ENCODE measurements around the gene ANGPTL4. TPM values are rescaled to one million over a fixed set of nuclear protein-coding genes. Genes with fewer than 3 reads are reported as not detected.
A peak's percentile ranks its signal among the peaks of the same experiment; 100 is the strongest.
"Not testable (repeated sequence)": the region's sequence is repeated elsewhere in the genome, so short reads cannot be mapped to it uniquely, and the experiment has no call there.

The ANGPTL4 gene
- total RNA-seq, 1 donor from 2014 or later: 4.1 TPM

DNA sequence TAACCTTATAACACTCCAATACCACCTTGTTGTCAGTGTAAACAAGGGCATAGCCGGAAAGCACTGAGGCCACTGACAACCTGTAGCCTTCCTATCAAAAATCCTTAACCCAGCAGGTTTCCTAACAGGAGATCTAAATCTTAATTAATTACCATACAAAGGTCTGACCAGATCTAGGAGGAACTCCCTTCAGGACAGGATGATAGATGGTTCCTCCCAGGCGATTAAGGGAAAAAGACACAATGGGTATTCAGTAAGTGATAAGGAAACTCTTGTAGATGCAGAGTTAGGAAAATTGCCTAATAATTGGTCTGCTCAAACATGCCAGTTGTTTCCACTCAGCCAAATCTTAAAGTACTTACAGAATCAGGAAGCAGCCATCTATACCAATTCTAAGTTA, 21.1 kb downstream of the ANGPTL4 start:
- H3K27ac Mint-ChIP-seq; H3K4me3 Mint-ChIP-seq; DNase-seq; H3K36me3 Mint-ChIP-seq (ENCODE audit: low read depth); intact Hi-C loops (cut with micrococcal nuclease); H3K27me3 Mint-ChIP-seq; H3K9me3 Mint-ChIP-seq; H3K4me1 Mint-ChIP-seq: not testable (repeated sequence)

GRCh38 chr19:8385566-8385965, 21.6 kb downstream of the ANGPTL4 start:
- H3K4me3 Mint-ChIP-seq; H3K36me3 Mint-ChIP-seq (ENCODE audit: low read depth); H3K9me3 Mint-ChIP-seq; H3K27ac Mint-ChIP-seq; DNase-seq; intact Hi-C loops (cut with micrococcal nuclease); H3K4me1 Mint-ChIP-seq; H3K27me3 Mint-ChIP-seq: not testable (repeated sequence)

- peaks cover 12% of the 10 kb centered on the region for H3K4me1 Mint-ChIP-seq
- H3K27me3 Mint-ChIP-seq; H3K36me3 Mint-ChIP-seq (ENCODE audit: low read depth); H3K27ac Mint-ChIP-seq; H3K9me3 Mint-ChIP-seq; DNase-seq; H3K4me3 Mint-ChIP-seq; intact Hi-C loops (cut with micrococcal nuclease): not testable (repeated sequence)
These were observed 22.5 kb downstream of the ANGPTL4 start for GRCh38 chr19:8386419-8386818.

GRCh38 chr19:8386990-8387389, 23.0 kb downstream of the ANGPTL4 start:
- H3K9me3 Mint-ChIP-seq: no peaks in the 10 kb centered on the region
- H3K36me3 Mint-ChIP-seq (ENCODE audit: low read depth): no peaks in the 10 kb centered on the region
- no peak overlapping the region for H3K27ac Mint-ChIP-seq
- no peak overlapping the region for H3K4me3 Mint-ChIP-seq
- no peaks in the 10 kb centered on the region for H3K27me3 Mint-ChIP-seq
- peaks cover 15% of the 10 kb centered on the region for H3K4me1 Mint-ChIP-seq
- DNase-seq: no peak
- intact Hi-C loops (cut with micrococcal nuclease): no loop called here

GRCh38 chr19:8387688-8388611, 24.0 kb downstream of the ANGPTL4 start:
- intact Hi-C loops (cut with micrococcal nuclease): no loop called here
- Mint-ChIP-seq H3K4me3 (peak overlapping the region; percentile 57), H3K27me3 (no peaks in the 10 kb centered on the region), H3K27ac (peak overlapping the region; percentile 8), H3K36me3 (ENCODE audit: low read depth) (peaks cover 1% of the 10 kb centered on the region), H3K4me1 (peaks cover 16% of the 10 kb centered on the region), H3K9me3 (no peaks in the 10 kb centered on the region)
- no peak for DNase-seq

DNA sequence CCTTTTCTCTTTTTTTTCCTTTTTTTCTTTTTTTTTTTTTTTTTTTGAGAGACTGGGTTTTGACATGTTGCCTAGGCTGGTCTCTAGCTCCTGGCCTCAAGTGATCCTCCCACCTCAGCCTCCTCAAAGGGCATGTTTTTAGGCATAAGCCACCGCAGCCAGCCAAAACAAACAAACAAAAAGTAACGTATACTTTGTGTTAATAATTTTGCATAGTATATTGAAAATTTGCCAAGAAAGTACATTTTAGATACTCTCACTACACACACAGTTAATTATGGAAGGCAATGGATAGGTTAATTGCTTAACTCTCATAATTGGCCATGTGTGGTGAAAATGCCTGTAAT, 24.6 kb downstream of the ANGPTL4 start:
- Mint-ChIP-seq H3K4me1 (peaks cover 18% of the 10 kb centered on the region), H3K27ac (no peak overlapping the region), H3K27me3 (no peaks in the 10 kb centered on the region), H3K4me3 (no peak overlapping the region), H3K9me3 (no peaks in the 10 kb centered on the region), H3K36me3 (ENCODE audit: low read depth) (peaks cover 3% of the 10 kb centered on the region)
- DNase-seq: no peak
- intact Hi-C loops (cut with micrococcal nuclease): no loop called here

DNA sequence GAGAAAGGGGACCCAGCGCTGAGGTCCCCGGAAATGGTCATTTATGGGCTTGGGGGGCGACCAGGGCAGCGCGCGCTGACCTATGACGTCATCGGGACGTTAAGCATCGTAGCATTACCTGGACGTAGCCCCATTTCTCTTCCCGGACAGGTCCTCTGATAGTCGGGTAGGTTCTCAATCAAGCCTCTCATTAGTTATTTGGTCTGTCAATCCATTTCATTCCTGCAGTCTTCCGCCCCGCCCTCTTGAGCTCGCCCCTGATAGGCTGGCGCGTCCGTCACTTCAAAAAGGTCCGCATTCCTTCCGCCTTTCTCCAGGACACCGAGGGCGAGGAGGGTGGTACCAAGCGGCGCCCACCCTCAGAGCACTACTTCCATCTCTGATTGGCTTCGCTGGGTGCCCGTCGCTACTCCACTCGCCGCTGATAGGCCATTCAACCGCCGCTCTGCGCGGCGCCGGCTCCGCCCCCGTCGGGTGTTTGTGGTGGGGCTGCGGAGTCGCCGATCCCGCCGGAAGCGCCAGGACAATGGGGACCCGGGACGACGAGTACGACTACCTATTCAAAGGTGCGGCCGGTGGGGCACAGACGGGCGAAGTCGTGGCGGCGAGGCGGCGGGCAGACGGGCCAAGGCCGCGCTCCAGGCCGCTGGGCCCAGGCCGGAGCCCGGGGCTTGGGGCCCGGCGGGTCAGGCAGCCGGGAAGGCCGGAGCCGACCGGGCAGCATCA, 26.1 kb downstream of the ANGPTL4 start, which contains the start of gene RAB11B:
Gene RAB11B (plus strand): TSS at position 470 of the 726 bp plus-strand sequence. CDS start 57 bp downstream, at position 527.
- H3K4me1 Mint-ChIP-seq: peaks cover 14% of the 10 kb centered on the region
- H3K36me3 Mint-ChIP-seq (ENCODE audit: low read depth): peaks cover 4% of the 10 kb centered on the region
- H3K27ac Mint-ChIP-seq: peak within 1 kb of the TSS; percentile 97
- no peaks in the 10 kb centered on the region for H3K9me3 Mint-ChIP-seq
- peak; percentile 100 for DNase-seq
- intact Hi-C loops (cut with micrococcal nuclease): loop anchor here (1.0 to 2.0 kb wide), 6 partner anchors 23 to 124 kb away; partner anchors contain the start of genes ANGPTL4, CD320, HNRNPM and MARCHF2
- peak within 1 kb of the TSS; percentile 94 for H3K4me3 Mint-ChIP-seq
- no peaks in the 10 kb centered on the region for H3K27me3 Mint-ChIP-seq

GRCh38 chr19:8390617-8390981, 26.6 kb downstream of the ANGPTL4 start:
- Mint-ChIP-seq H3K4me3 (peak overlapping the region; percentile 78), H3K4me1 (peaks cover 14% of the 10 kb centered on the region), H3K9me3 (no peaks in the 10 kb centered on the region), H3K27me3 (no peaks in the 10 kb centered on the region), H3K36me3 (ENCODE audit: low read depth) (peaks cover 4% of the 10 kb centered on the region), H3K27ac (peak overlapping the region; percentile 53)
- peak; percentile 98 for DNase-seq
- intact Hi-C loops (cut with micrococcal nuclease): loop anchor here (1.0 to 2.0 kb wide), 6 partner anchors 23 to 124 kb away; partner anchors contain the start of genes ANGPTL4, CD320, HNRNPM and MARCHF2

- Mint-ChIP-seq H3K36me3 (ENCODE audit: low read depth) (peaks cover 7% of the 10 kb centered on the region), H3K4me1 (peaks cover 18% of the 10 kb centered on the region), H3K27me3 (no peaks in the 10 kb centered on the region), H3K4me3 (peak overlapping the region; percentile 78), H3K9me3 (no peaks in the 10 kb centered on the region), H3K27ac (no peak overlapping the region)
- intact Hi-C loops (cut with micrococcal nuclease): loop anchor here (2.0 kb wide), 1 partner anchor 53 kb away; the partner anchor contains the start of gene HNRNPM
- DNase-seq: no peak
These were observed 27.5 kb downstream of the ANGPTL4 start for GRCh38 chr19:8391198-8392016.

GRCh38 chr19:8392017-8392591, 28.1 kb downstream of the ANGPTL4 start:
- Mint-ChIP-seq H3K27me3 (no peaks in the 10 kb centered on the region), H3K4me1 (peaks cover 22% of the 10 kb centered on the region), H3K9me3 (no peaks in the 10 kb centered on the region), H3K4me3 (no peak overlapping the region), H3K27ac (peak overlapping the region; percentile 41), H3K36me3 (ENCODE audit: low read depth) (peaks cover 10% of the 10 kb centered on the region)
- no peak for DNase-seq
- intact Hi-C loops (cut with micrococcal nuclease): no loop called here

GRCh38 chr19:8393192-8393870, 29.4 kb downstream of the ANGPTL4 start:
- Mint-ChIP-seq H3K36me3 (ENCODE audit: low read depth) (peaks cover 10% of the 10 kb centered on the region), H3K27ac (no peak overlapping the region), H3K27me3 (no peaks in the 10 kb centered on the region), H3K4me1 (peaks cover 26% of the 10 kb centered on the region), H3K4me3 (no peak overlapping the region), H3K9me3 (no peaks in the 10 kb centered on the region)
- intact Hi-C loops (cut with micrococcal nuclease): no loop called here
- DNase-seq: no peak

DNA sequence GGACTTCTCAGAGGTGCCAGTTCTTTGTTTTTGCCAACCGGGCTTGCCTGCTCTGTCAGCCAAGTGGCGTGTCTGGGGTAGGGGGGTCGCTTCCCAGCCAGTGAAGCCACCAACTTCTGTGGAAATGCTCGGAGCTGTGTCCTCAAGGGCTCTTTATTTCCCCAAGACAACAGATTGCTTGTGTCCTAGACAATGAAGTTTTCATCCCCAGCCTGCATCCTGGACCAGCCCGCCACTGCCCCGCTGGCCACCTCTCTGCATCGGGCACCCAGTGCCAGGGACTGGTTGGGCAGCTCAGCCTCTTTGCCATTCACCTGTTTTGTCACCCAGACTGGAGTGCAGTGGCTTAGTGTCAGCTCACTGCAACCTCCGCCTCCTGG, 29.9 kb downstream of the ANGPTL4 start:
- intact Hi-C loops (cut with micrococcal nuclease): no loop called here
- DNase-seq: no peak
- Mint-ChIP-seq H3K4me1 (peaks cover 26% of the 10 kb centered on the region), H3K9me3 (no peaks in the 10 kb centered on the region), H3K27ac (no peak overlapping the region), H3K27me3 (no peaks in the 10 kb centered on the region), H3K36me3 (ENCODE audit: low read depth) (peaks cover 10% of the 10 kb centered on the region), H3K4me3 (no peak overlapping the region)

DNA sequence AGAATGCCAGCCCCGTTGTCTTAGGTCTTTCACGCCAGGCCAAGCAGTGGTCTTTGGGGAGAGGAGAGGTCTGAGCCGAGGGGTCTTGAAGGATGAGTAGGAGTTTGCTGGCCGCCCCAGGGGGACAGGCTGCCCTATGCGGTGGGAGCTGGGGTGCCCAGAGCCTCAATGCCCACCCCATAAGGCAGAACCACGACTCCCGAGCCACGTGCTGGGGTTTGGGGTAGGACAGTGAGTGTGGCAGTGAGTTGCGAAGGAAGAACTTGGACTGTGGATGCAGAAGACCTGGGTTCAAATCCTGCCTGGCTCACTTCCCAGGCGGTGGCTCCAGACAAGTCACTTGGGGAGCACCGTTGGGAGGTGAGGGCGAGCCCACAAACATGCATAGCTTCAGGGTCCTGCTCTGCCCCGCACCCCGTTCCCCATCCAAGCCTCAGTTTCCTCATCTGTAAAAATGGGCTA, 31.7 kb downstream of the ANGPTL4 start:
- no peak for DNase-seq
- no peak overlapping the region for H3K27ac Mint-ChIP-seq
- no peak overlapping the region for H3K4me3 Mint-ChIP-seq
- intact Hi-C loops (cut with micrococcal nuclease): loop anchor here (1.0 kb wide), 1 partner anchor 41 kb away; no protein-coding TSS in a partner anchor
- H3K4me1 Mint-ChIP-seq: peaks cover 22% of the 10 kb centered on the region
- H3K36me3 Mint-ChIP-seq (ENCODE audit: low read depth): peaks cover 16% of the 10 kb centered on the region
- H3K27me3 Mint-ChIP-seq: no peaks in the 10 kb centered on the region
- no peaks in the 10 kb centered on the region for H3K9me3 Mint-ChIP-seq
